HepG2 (cell line): ENCODE measurements around the gene CPXM1. TPM values are rescaled to one million over a fixed set of nuclear protein-coding genes. Genes with fewer than 3 reads are reported as not detected.

ENCODE experiments used
- GRHL1 ChIP-seq: sonication (generic); formaldehyde crosslinking; conservative IDR thresholded peaks from 2 replicates; pipeline ENCODE4 v1.8.0; 2022; ENCODE audit warnings: missing genetic modification reagents
- HIC2 ChIP-seq: sonication (generic); formaldehyde crosslinking; IDR thresholded peaks from 2 replicates; pipeline ENCODE4 v1.9.0; 2022; ENCODE audit warnings: low read depth, missing genetic modification reagents
- ISL2 ChIP-seq: sonication (generic); formaldehyde crosslinking; IDR thresholded peaks from 2 replicates; pipeline ENCODE4 v1.5.0; 2020; ENCODE audit warnings: missing genetic modification reagents
- TCF7 ChIP-seq: sonication (generic); IDR thresholded peaks from 2 replicates; pipeline ENCODE4 v1.6.1; 2016; ENCODE audit warnings: antibody characterized with exemption, low read depth
- THAP7 ChIP-seq: sonication (generic); formaldehyde crosslinking; IDR thresholded peaks from 2 replicates; pipeline ENCODE4 v1.8.1; 2023; ENCODE audit warnings: mild to moderate bottlenecking, missing genetic modification reagents
- THAP8 ChIP-seq: sonication (generic); formaldehyde crosslinking; IDR thresholded peaks from 2 replicates; pipeline ENCODE4 v1.5.1; 2020; ENCODE audit warnings: missing genetic modification reagents, mild to moderate bottlenecking, borderline replicate concordance
- ZNF574 ChIP-seq: sonication (generic); formaldehyde crosslinking; IDR thresholded peaks from 2 replicates; pipeline ENCODE4 v1.4.0; 2020; ENCODE audit warnings: missing genetic modification reagents
- ZNF687 ChIP-seq: sonication (generic); formaldehyde crosslinking; IDR thresholded peaks from 2 replicates; pipeline ENCODE4 v1.5.1; 2020; ENCODE audit warnings: mild to moderate bottlenecking, missing genetic modification reagents, moderate library complexity
- ZNF768 ChIP-seq: sonication (generic); formaldehyde crosslinking; IDR thresholded peaks from 2 replicates; pipeline ENCODE4 v1.4.0; 2020; ENCODE audit warnings: missing genetic modification reagents
- ZNF781 ChIP-seq: sonication (generic); formaldehyde crosslinking; IDR thresholded peaks from 2 replicates; pipeline ENCODE4 v1.5.1; 2020; ENCODE audit warnings: borderline replicate concordance, mild to moderate bottlenecking, missing genetic modification reagents; ENCODE audit errors: not compliant biosample characterization
- ZUFSP ChIP-seq: sonication (generic); formaldehyde crosslinking; IDR thresholded peaks from 2 replicates; pipeline ENCODE4 v1.9.0; 2021; ENCODE audit warnings: missing genetic modification reagents, mild to moderate bottlenecking, borderline replicate concordance
- polyA plus RNA-seq, 8 experiments: library from polyadenylated mRNA; depleted of rRNA in 3 of 8; stranded (reverse) in 7 of 8; unstranded in 1 of 8; fragments of >200 nt; fragmentation: Illumina TruSeq in 4 of 8; extraction: Trizol in 4 of 8; gene quantifications; 2 replicates each; pipeline versions ENCODE4 v1.2.1 to v1.2.3, GENCODE V29; 2011 to 2016; ENCODE audit warnings: low read depth in 4 of 8, missing spikeins in 1 of 8, mixed read lengths in 1 of 8; ENCODE audit not compliant: insufficient read depth in 1 of 8
- total RNA-seq, 5 experiments: library from RNA; depleted of rRNA; stranded (reverse); fragments of >200 nt; fragmentation: Illumina TruSeq; extraction: Trizol; gene quantifications; 2 replicates each; pipeline ENCODE4 v1.2.3, GENCODE V29; 2016; ENCODE audit warnings: low read depth in 1 of 5

Gene CPXM1
- total and polyA plus RNA-seq, 2 of the 13 experiments (the other 11 are each of a cell fraction or from before 2014, with no cell fraction given), result 0.07 TPM; not detected in 1

GRCh38 chr20:2816583-2817340 is 16.3 kb upstream of the CPXM1 start (continued):
- TF ChIP-seq ZUFSP (CRISPR knock-in tag), result no peak
- TF ChIP-seq ZNF574 (CRISPR knock-in tag), result 0 out of 2 replicates have a peak, but pooled peaks have one; percentile 32
- peak; percentile 40 for TF ChIP-seq ZNF687 (CRISPR knock-in tag)
- 0 out of 2 replicates have a peak, but pooled peaks have one; percentile 11 for TF ChIP-seq HIC2 (CRISPR knock-in tag)
- no peak for TF ChIP-seq ISL2 (CRISPR knock-in tag)
- TF ChIP-seq THAP7 (CRISPR knock-in tag), result 0 out of 2 replicates have a peak, but pooled peaks have one; percentile 35
- peak; percentile 29; the same call in 1 of the 2 replicates for TF ChIP-seq ZNF768 (CRISPR knock-in tag)
- no peak for TF ChIP-seq GRHL1 (CRISPR knock-in tag)
- no peak for TF ChIP-seq ZNF781 (CRISPR knock-in tag)
- TF ChIP-seq THAP8 (CRISPR knock-in tag), result no peak
- no peak for TF ChIP-seq TCF7
